HG02623 (cell line): ENCODE results near the gene TANGO2.
A peak's percentile ranks its signal among the peaks of the same experiment; 100 is the strongest.

Experiments used
- ATAC-seq: cut with Tn5 transposase; IDR thresholded peaks from one replicate; pipeline ENCODE4 v1.9.1; 2021; ENCODE audit warnings: moderate library complexity; ENCODE audit not compliant: unreplicated experiment

Gene TANGO2

DNA sequence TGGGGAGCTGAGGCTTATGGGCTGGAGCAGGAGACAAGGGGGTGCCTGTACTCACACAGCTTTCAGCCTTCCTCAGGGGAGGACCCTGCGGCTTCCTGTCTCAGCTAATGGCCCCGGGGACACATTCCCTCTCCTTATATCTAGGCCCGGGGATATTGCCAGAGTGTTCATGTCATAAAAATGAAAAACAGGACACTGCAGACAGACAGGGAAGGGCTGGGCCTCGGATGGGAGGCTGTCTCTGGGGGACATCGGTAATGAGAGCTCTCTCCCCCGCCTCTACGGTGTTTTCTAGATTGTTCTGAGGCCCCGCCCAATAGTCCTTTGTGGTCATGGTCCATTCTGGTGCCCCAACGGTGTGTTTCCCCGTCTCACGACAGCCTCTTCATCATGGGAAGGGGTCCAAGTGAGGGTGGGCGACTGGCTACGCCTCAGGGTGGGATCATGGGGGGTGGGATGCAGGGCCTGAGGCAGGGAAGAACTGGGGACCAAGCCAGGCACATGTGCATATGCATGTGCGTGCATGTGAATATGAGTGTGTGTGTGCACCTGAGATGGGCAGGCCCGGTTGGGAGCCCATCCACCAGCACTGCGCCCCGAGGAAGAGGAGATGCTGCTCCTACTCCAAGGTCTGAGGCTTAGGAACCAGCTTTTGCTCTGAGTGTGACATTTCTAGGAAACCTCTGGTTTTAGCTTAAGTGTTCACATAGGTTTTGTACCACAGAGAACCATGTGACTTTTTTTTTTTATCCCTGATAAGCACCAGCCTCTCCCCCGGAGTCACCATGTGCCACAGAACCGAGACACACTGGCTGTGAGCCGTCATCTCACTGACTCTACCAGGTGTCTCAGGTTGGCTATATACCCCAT lies 9.6 kb upstream of the TANGO2 start:
- ATAC-seq, result no peak

DNA sequence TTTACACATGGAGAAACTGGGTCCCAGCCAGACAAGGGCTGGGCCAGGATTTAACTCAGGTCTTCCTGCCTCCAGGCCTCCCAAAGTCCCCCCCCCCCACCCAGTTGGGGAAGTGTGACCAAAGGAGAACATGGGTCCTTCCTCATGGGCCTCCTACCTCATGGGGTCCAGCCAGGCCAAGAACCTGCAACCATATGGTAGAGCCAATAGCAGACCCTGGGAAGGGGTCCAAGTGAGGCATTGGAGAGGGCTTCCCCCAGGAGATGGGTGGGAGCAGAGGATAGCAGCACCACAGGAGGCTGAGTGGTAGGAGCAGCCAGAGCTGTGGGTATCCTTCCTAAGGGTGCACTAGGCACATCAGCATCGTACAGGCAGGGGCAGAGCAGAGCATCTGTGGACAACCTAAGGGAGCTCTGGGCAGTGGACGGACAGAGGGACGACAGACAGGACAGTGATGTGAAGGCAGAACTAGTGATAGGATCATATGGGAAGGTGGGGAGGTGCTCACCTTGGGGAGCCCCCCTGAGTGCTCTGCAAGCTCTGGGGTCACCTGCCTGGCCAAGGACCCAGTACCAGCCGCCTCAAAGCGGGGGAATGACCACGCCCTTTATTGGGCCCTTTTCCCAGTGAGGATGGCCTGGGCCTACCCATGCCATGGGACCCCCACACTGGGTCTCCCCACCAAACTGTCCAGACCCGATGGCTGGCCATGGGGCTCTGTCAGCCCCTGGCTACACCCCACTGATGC lies 8.7 kb upstream of the TANGO2 start:
- no peak for ATAC-seq

DNA sequence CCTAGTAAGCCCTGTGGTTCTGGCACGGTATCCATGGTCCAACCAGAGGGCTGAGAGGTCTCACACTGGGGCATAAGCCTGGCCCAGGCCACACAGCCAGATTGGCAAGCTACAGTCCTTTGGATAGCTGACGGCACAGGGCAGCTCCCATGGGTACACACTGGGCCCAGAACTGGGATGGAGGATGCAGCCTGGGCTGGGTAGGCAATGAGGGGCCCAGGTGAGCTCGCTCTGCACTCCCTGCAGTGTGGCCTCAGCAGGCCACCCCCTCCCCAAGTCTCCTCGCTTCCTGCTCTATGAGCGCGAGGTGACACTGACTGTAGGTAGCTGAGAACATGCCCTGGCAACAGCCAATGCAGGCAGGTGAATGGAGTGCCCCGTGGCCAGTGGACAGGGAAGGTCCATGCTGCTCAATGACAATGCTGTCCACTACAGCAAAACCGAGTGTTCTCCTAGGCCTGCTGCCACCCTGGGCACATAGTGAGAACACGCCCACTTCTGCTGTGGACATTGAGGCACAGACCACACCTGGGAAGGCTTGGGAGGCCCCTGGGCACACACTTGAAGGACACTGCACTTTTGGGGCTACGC lies 8.1 kb upstream of the TANGO2 start:
- no peak for ATAC-seq

DNA sequence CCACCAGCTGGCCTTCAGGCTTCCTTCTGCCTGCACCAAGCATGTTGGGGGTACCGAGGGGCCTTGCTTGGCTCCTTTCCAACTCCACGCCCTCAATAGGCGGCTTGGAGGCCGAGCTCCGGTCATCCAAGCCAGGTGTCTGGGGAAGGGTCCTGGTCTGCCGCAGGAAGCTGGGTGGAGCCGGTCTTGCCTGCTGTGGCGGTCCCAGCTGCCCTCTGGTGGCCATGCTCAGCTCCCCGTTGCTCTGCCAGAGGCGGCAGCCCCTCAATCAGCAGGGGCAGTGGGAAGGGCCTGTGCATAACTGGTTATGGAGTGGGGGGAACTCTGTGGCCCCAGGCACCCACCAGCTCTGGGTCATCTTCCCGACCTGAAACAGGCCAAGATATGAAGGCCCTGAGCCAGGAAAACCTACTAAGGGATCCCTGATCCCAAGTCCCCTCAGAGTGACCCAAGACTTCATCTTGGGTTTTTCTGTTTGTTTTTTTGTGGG lies 7.5 kb upstream of the TANGO2 start:
- no peak for ATAC-seq

DNA sequence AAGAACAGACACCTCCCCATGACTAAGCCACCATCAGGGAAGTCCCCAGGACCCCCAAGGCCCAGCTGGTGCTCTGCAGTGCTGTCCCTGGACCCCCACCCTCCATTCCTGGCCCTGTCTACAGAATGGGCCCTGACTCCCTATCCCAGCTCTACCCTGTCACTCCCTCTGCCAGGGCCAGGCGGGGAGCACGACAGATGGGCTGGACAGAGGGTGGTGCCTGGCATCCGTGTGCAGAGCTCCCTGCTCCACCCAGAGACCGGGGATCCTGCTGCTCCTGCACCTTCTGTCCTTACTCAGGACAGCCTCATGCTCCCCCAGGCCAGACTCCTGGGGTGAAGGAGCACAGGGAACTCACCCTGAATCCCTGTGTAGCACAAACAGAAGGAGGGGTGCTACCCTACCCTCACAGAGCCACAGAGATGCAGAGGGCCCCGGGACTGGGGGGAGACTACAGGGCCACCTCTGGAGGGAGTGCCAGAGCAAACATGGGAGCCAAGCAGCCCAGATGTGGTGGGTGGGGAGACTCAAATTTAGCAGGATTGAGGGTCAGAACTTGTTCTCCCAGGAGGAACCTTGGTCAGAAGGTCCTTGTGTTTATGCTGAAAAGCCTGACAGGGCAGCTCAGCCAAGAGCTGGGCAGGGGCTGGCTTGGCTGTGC lies 6.3 kb upstream of the TANGO2 start:
- no peak for ATAC-seq

DNA sequence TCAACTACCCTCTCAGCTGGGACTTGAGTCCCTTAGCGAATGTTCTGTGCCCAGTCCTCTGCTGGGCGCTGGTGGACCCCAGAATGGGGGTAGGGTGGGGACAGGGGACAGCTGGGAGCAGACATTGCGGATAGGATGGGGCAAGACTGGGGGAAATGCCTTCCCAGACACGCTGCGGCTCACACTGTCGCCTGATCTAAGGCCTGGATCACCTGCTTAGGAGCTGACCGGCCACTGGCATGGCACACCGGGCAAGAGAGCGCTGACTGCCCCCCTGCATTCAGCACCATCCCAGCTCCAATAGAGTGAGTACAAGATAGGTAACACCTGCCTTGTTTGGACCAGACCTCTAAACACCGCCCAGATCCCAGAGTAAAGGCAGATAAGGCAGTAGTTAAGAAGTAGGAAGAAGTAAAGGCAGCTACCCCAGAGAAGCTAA lies 5.7 kb upstream of the TANGO2 start:
- no peak for ATAC-seq

DNA sequence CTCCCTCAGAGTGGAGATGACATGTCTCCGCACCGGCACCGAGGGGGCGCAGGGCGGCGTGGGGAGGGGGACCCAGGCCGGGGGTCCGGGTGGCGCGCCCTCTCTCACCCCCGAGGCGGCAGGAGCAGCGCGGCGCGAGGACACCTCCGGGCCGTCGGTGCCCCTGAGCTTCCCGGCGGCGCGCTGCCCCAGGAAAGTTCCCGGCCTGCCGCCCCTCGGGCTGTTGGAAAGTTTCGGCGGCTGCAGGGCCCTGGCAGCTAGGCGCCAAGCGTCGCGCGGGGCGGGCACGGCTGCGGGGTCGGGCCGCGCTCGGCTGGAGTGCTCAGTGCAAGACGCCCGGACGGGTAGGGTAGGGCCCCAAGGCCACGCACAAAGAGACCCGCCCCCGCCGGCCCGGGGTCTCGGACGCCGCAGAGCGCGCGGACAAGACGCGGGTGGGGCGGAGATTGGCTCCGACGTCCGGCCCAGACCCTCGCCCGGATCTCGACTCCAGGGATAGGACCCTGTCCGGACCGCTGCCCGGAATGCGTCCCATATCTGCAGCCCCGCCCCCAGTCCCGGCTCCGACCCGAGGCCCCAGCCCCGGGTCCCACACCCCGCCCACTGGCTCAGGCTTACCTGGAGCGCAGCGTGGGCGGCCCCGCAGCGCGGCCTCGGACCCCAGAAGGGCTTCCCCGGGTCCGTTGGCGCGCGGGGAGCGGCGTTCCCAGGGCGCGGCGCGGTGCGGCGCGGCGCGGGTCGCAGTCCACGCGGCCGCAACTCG lies 4.8 kb upstream of the TANGO2 start:
- no peak for ATAC-seq

DNA sequence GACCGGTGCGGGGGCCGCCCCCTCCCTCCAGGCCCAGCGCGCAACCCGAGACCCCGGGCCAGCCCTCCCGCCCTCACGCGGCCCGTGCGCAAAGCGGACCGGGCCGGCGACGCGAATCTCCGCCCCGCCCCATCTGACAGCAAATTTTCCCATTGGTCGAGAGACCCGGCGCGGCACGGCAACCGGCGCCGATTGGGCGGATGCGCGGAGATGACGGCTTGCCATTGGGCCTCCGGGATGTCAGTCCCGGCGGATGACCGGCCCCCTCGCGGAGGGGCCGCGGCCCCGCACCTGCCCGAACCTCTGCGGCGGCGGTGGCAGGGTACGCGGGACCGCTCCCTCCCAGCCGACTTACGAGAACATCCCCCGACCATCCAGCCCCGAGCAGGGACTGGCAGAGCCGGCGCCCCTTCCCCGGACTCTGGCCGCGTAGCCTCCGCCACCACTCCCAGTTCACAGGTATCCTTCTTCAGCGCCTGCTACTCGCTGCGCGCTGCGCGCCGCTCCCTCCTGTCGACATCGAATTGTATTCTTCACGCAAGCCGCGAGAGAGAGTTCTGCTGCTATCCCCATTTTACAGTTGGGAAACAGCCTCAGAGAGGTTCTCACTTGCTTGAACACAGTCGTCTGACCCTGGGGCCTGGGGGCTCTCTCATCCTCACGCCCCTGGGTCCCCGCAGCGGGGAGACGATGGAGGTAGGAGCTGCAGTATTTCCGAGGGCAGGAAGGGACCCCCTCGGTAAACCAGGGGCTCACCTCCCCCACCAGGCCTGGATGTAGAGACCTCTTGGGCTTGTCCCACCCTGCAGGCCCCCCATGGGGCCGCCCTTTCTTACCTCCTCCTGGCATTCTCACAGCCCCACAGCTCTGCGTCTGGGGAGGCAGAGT lies 3.9 kb upstream of the TANGO2 start, which contains the start of gene ARVCF:
Gene ARVCF (minus strand): TSS at position 90 of the 888 bp plus-strand sequence. CDS start 26,029 bp downstream, outside the sequence.
- peak; percentile 57 for ATAC-seq

DNA sequence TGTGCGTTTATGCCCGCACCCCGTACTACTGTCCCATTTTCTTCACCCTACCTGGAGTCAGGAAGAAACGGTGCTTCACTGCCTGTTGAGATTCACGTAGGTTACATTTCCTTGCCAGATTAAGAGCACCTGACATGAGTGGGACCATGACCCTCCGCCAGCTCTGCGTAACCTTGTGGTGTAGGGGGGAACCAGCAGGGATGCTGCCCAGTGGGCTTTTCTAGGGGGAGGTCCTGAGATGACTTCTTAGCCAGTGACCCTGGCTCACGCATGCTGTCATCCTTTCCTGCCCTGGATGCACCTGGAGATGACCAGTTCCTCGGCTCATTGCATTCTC lies 3.3 kb upstream of the TANGO2 start:
- ATAC-seq, result no peak

DNA sequence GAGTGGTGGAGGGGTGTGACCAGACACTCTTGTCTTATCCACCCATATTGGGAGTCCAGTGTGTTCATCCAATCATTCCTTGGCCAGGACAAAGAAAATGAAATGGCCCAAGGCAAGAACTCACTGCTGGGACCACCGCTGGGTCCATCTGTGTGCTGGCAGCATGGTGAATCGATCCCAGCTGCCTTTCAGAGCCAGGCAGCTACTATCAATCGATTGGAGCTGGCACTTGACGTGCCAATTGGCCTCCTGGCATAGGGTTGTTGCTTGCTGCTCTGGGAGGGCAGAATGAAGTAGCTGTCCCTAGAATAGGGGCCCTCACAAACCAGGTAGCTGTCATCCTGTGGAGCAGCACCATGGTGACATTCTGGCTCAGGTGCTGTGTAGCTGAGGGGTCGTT lies 2.9 kb upstream of the TANGO2 start:
- no peak for ATAC-seq

DNA sequence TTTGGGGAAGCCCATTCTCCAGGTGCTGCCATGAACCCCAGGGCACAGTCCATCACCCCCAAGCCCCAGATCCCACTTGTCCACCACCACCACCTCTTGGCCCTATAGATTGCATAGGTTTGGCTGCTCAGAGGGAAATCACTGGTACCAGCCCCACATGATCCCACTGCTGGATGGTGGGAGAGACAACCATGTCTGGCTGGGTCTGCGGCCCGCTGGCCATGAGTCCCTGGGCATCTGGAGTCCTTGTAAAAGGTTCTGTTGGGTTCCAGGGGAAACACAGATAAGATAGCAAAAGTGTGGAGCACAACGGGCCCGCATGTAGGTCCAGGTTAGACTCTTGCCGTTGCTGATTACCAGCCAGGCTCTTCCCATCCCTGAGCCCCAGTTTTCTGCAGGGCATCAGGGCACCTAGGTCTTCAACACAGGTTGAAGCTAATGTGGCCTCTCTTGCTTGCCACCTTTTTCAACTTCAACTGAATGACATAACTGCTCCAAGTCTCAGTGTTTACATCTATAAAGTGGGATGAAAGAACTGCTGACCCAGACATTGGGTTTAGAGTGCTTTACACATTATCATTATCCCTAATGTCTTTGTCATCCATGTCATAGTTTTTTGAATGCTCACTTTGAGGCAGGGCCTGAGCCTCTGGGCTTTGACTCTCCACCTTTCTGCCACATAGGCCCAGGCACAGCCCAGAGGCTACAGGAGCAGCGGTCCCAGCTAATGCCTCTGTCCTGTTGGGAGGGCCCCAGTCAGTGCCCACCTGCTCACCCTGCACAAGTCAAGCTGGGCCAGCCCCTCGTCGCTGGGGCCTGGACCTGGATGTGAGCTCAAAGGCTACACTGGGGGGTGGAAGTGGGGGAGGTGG lies 1.0 kb upstream of the TANGO2 start:
- no peak for ATAC-seq

DNA sequence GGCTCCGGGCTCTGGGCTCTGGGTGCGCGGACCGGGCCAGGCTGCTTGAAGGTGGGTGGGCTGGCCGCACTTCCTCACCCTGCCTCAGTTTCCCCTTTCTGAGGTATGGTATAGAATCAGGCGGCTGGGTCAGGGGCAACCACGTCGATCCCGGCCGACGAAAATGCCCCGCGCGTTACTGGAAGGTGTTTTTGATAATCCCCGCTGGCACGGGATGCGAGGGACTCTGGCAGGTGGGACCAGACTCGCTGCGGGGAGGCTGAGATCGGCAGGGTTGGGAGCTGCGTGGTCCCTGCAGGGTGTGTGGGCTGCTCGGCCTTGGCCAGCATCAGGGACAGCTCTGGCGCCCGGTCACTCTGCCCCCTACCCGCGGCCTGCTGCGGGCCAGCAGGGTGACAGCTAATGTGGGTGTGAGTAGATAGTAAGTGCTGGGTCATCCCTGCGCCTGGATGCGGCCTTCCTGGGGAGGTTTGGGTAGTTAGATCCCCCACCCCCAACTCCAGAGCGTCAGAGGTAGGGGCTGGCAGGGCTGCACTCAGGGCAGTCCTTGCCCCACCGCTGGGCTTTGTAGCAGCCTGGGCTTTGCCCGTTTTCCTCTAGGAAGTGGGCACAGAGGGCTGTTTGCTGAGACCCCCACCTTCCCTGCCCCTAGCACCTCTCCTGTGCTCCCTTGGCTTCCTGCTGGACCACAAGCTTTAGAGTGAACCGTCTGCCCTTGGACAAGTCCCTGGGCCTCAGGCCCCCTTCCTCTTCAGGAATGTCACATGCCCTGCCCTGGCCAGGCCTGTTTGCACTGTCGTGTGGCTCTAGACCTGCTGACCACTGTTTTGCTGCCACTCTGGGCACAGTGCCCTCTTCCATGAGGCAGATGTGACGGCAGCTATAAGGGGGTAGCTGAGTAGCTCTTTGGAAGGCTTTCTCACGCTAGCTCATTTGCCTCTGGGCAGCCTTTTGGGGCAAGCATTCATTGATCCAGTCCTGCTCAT lies 579 bp downstream of the TANGO2 start:
- ATAC-seq, result no peak

DNA sequence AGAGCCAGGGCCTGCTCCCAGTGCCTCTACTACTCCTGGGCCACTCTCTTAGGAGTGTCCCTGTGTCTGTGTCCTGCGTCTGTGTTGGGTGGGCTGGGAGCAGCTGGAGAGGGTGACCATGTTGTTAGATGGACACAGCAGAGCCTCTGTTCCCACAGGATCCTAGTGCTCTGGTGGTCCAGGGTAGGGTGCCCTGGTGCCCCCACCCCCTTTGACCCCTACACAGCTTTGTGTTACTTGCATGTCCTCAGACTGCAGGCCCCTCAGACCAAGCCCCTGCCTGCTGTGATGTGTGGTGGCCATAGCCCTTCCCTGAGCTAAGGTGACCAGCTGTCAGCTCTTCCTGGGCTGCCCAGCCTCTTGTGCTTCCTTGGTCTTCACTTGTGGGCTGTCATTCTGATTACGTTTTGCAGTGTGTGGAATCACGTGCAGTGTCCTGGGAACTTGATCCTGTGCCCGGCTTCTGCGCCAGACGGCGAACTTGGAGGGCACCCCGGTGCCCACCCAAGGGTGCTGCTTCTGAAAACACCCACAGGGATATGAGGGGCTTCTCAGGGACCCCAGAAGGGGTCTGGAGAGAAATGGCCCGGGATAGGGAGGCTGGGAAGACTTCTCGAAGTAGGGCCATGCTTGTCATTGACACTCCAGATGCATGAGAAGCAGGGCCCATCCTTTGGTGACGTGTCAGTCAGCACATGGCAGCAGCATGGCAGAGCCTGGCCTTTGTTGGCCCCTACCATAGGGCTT lies 1.5 kb downstream of the TANGO2 start:
- no peak for ATAC-seq

DNA sequence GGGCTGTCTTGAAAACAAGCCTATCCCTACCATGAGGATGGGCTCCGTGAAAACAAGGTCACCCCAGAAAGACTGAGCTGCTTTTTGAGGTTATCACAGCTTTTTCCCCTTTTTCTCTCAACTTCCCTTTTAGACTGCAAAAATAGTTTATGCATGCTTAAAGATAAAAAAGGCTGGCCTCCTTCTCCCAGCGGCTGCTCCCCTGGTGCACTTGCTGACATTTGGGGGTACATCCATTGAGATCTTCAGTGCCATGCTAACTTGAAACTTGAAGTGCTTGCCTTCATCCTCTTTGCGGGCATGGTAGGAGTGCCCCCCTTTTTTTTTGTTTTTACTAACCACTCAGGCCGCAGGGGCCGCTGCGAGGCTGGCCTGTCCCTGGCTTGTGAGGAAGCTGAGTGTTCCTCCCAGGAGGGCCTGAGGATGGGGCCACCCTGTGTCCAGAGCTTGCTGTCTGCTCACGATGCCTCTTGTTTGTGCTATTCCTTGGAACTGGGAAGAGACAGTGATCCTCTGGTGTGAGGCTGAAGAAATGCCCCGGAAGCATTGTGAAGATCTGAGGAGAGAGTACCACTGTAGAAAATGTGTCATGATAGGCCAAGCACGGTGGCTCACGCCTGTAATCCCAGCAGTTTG lies 2.2 kb downstream of the TANGO2 start:
- no peak for ATAC-seq

DNA sequence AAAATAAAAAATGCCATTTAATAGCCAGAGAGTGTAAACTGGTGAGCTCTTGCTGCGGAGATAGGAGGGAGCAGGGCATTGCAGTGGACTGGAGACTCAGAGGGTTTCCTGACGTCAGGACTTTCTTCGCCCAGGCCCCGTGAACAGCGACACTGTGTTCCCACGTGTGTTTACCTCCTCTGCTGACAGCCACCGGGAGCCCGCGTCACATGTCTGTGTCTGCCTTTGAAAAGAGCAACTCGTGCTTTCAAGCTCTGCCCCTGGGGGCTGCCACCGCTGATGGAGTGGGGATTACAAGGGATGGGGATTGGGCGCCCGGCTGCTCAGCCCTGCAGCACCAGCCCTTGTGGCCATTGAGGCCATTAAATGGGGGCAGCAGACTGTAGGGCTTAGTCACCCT lies 3.3 kb downstream of the TANGO2 start:
- ATAC-seq, result no peak
